IMR-90 (cell line): ENCODE data around the gene TMEM135. TPM values are rescaled to one million over a fixed set of nuclear protein-coding genes. Genes with fewer than 3 reads are reported as not detected.

Source experiments
- ATAC-seq: fragments of 200-7000 bp; cut with Tn5 transposase; 2 replicates; pipeline ENCODE4 v1.9.1; 2020; ENCODE audit warnings: low read depth, mild to moderate bottlenecking, moderate library complexity
- BruUV-seq: library from RNA; stranded (reverse); fragments of 400-500 nt; replicated peaks from 2 replicates; lab custom pipeline; 2021; lab: Mats Ljungman, UMichigan
- CTCF ChIA-PET: fragments of 300-600 bp; formaldehyde crosslinking; extraction: SDS; loops from one replicate; lab custom pipeline; 2021; ENCODE audit warnings: antibody characterized with exemption; lab: Yijun Ruan, JAX
- POLR2A ChIA-PET: fragments of 300-600 bp; sonication (Branson Sonifier 250); formaldehyde crosslinking; loops from one replicate; lab custom pipeline; 2022; ENCODE audit warnings: antibody characterized with exemption; ENCODE audit not compliant: unreplicated experiment; lab: Charles Lee
- DNase-seq: peaks from one replicate; pipeline ENCODE4 v3.0.0; 2013
- H2AFZ ChIP-seq: replicated peaks from 2 replicates; pipeline ENCODE3; 2013; ENCODE audit warnings: low read length, mild to moderate bottlenecking; ENCODE audit not compliant: poor library complexity
- H2AK5ac ChIP-seq: 2 replicates; pipeline ENCODE4 v1.6.1; 2013; ENCODE audit warnings: low read depth, low read length, inconsistent platforms
- H2AK9ac ChIP-seq: replicated peaks from 2 replicates; pipeline ENCODE3; 2013; ENCODE audit warnings: mild to moderate bottlenecking, low read depth, low read length, moderate library complexity; ENCODE audit not compliant: poor library complexity
- H2BK120ac ChIP-seq: 2 replicates; pipeline ENCODE4 v1.6.1; 2013; ENCODE audit warnings: low read depth, low read length, inconsistent platforms
- H2BK15ac ChIP-seq: 3 replicates; pipeline ENCODE4 v1.6.1; 2013; ENCODE audit warnings: low read depth, low read length, inconsistent platforms
- H2BK20ac ChIP-seq: 2 replicates; pipeline ENCODE4 v1.6.1; 2013; ENCODE audit warnings: low read depth, mild to moderate bottlenecking, inconsistent platforms, low read length, moderate library complexity
- H2BK5ac ChIP-seq: 2 replicates; pipeline ENCODE4 v1.6.1; 2013; ENCODE audit warnings: mild to moderate bottlenecking, low read depth, low read length, inconsistent platforms; ENCODE audit not compliant: poor library complexity, severe bottlenecking
- H3K14ac ChIP-seq: replicated peaks from 2 replicates; pipeline ENCODE4 v1.6.1; 2013; ENCODE audit warnings: low read depth, low read length, inconsistent platforms
- H3K18ac ChIP-seq: 2 replicates; pipeline ENCODE4 v1.6.1; 2013; ENCODE audit warnings: low read depth, low read length, control low read depth
- H3K23ac ChIP-seq: 2 replicates; pipeline ENCODE4 v1.6.1; 2013; ENCODE audit warnings: low read depth, low read length, inconsistent platforms
- H3K27ac ChIP-seq: 2 replicates; pipeline ENCODE4 v1.5.1; 2013; ENCODE audit warnings: mild to moderate bottlenecking, control low read depth, low read length; ENCODE audit not compliant: insufficient read depth
- H3K27me3 ChIP-seq: 2 replicates; pipeline ENCODE4 v1.6.1; 2013; ENCODE audit warnings: low read length; ENCODE audit not compliant: control insufficient read depth, insufficient read depth
- H3K36me3 ChIP-seq: 2 replicates; pipeline ENCODE4 v1.6.1; 2013; ENCODE audit warnings: low read length, mixed read lengths; ENCODE audit not compliant: control insufficient read depth, insufficient read depth
- H3K4ac ChIP-seq: 2 replicates; pipeline ENCODE4 v1.6.1; 2013; ENCODE audit warnings: low read depth, low read length, inconsistent platforms
- H3K4me1 ChIP-seq: 2 replicates; pipeline ENCODE4 v1.6.1; 2013; ENCODE audit warnings: low read length, mixed read lengths; ENCODE audit not compliant: control insufficient read depth, insufficient read depth
- H3K4me2 ChIP-seq: 2 replicates; pipeline ENCODE4 v1.6.1; 2013; ENCODE audit warnings: low read depth, mild to moderate bottlenecking, control low read depth, low read length, moderate library complexity
- H3K4me3 ChIP-seq: 2 replicates; pipeline ENCODE4 v1.5.1; 2013; ENCODE audit warnings: low read depth, mild to moderate bottlenecking, control low read depth, low read length, moderate library complexity; ENCODE audit not compliant: insufficient read depth
- H3K56ac ChIP-seq: 2 replicates; pipeline ENCODE4 v1.6.1; 2013; ENCODE audit warnings: low read length, inconsistent platforms; ENCODE audit not compliant: insufficient read depth; ENCODE audit errors: extremely low read depth
- H3K79me1 ChIP-seq, 2 experiments: 2 replicates each; pipeline ENCODE4 v1.6.1; 2013; ENCODE audit warnings: low read length in 2 of 2, inconsistent platforms in 1 of 2, low read depth in 1 of 2
- H3K9ac ChIP-seq: 2 replicates; pipeline ENCODE4 v1.6.1; 2013; ENCODE audit warnings: low read depth, low read length, control low read depth
- H3K9me1 ChIP-seq: 2 replicates; pipeline ENCODE4 v1.6.1; 2013; ENCODE audit warnings: low read length, inconsistent platforms; ENCODE audit not compliant: insufficient read depth
- H3K9me3 ChIP-seq: 2 replicates; pipeline ENCODE4 v1.6.1; 2013; ENCODE audit warnings: low read length; ENCODE audit not compliant: control insufficient read depth, insufficient read depth
- H4K20me1 ChIP-seq: 2 replicates; pipeline ENCODE4 v1.6.1; 2013; ENCODE audit warnings: low read length, inconsistent platforms; ENCODE audit not compliant: insufficient read depth
- H4K5ac ChIP-seq: 2 replicates; pipeline ENCODE4 v1.6.1; 2013; ENCODE audit warnings: mild to moderate bottlenecking, low read depth, low read length, control low read depth
- H4K8ac ChIP-seq, 2 experiments: 2 replicates each; pipeline ENCODE4 v1.6.1; 2013; ENCODE audit warnings: low read depth in 2 of 2, low read length in 2 of 2, control low read depth in 1 of 2, inconsistent platforms in 1 of 2
- H4K91ac ChIP-seq: 2 replicates; pipeline ENCODE4 v1.6.1; 2013; ENCODE audit warnings: low read depth, low read length, inconsistent platforms; ENCODE audit not compliant: insufficient read depth
- MXI1 ChIP-seq: IDR thresholded peaks from 2 replicates; pipeline ENCODE4 v1.6.1; 2012; ENCODE audit warnings: low read depth, mild to moderate bottlenecking, low read length, moderate library complexity, borderline replicate concordance
- WGBS, 2 experiments: methylation state at CpG; one replicate each; pipeline versions ENCODE4 v1.1.5 to v1.1.7; 2013; ENCODE audit warnings: missing lambda C conversion rate in 2 of 2; ENCODE audit not compliant: insufficient read length in 1 of 2; ENCODE audit errors: extremely low coverage in 2 of 2; 5-methylcytosine and 5-hydroxymethylcytosine counted together
- dilution Hi-C: fragments of 300-500 bp; cut with HindIII; formaldehyde crosslinking; loops from one replicate; pipeline ENCODE4 v1.14.3; 2018; ENCODE audit warnings: low sequenced_read_pairs; ENCODE audit not compliant: unreplicated experiment
- in situ Hi-C: fragments of 300-500 bp; cut with MboI; formaldehyde crosslinking; loops from 3 replicates; pipeline ENCODE4 v1.14.3; 2019; ENCODE audit warnings: low sequenced_read_pairs, inconsistent platforms, mixed read lengths
- intact Hi-C: fragments of 100-400 bp; cut with micrococcal nuclease; formaldehyde crosslinking; loops from 2 replicates; pipeline ENCODE4 v1.10.0; 2022
- polyA plus RNA-seq, 3 experiments: library from polyadenylated mRNA; depleted of rRNA; stranded (reverse); fragments of >200 nt; gene quantifications; 2 replicates each; pipeline ENCODE4 v1.2.3, GENCODE V29; 2012; ENCODE audit warnings: low replicate concordance in 1 of 3
- total RNA-seq: library from RNA; depleted of rRNA; stranded (reverse); fragments of >200 nt; gene quantifications from 2 replicates; pipeline ENCODE4 v1.2.3, GENCODE V29; 2012

Gene TMEM135
- total and polyA plus RNA-seq, 2 of the 4 experiments (the other 2 are of a cell fraction), result 3.9 to 5.9 TPM

- Histone ChIP-seq H2AK5ac (no peak overlapping the region), H3K9ac (no peak overlapping the region), H2AFZ (peak overlapping the region; percentile 59), H3K23ac (no peak overlapping the region), H2BK20ac (no peak overlapping the region), H2AK9ac (no peak overlapping the region), H4K20me1 (no peaks in the 10 kb centered on the region), H3K36me3 (no peaks in the 10 kb centered on the region), H3K27ac (no peak overlapping the region), H3K4me2 (no peak overlapping the region), H3K56ac (no peak overlapping the region), H4K8ac (no peak overlapping the region), H2BK15ac (no peak overlapping the region), H3K4me3 (no peak overlapping the region), H3K18ac (no peak overlapping the region), H3K14ac (no peak overlapping the region), H3K4ac (no peak overlapping the region), H3K79me1 (no peaks in the 10 kb centered on the region), H3K9me3 (no peaks in the 10 kb centered on the region), H2BK5ac (no peak overlapping the region), H4K5ac (no peak overlapping the region), H3K27me3 (no peaks in the 10 kb centered on the region), H3K4me1 (no peaks in the 10 kb centered on the region), H2BK120ac (no peak overlapping the region), H3K9me1 (no peaks in the 10 kb centered on the region), H4K91ac (no peak overlapping the region)
- intact Hi-C loops, result no loop called here
- dilution Hi-C loops, result no loop called here
- in situ Hi-C loops, result no loop called here
- no peak for ATAC-seq
- TF ChIP-seq MXI1, result no peak
- ChIA-PET POLR2A (interaction anchor here (0.6 kb wide), 1 partner anchor 77 kb away, joined by 5 read pairs; no protein-coding TSS in a partner anchor), CTCF (interaction anchor here (1.5 kb wide), 1 partner anchor 35 kb away, joined by 3 read pairs; no protein-coding TSS in a partner anchor)
- no TSS peak for BruUV-seq
- WGBS, 2 experiments, result 100% methylated on average over 1 of the region's 5 CpGs; no CpG with 5 or more reads in 1 of the 2 experiments
- peak; percentile 18 for DNase-seq
Measured at GRCh38 chr11:87030458-87031054, 7.2 kb upstream of the TMEM135 start.
